Measurements from ENCODE around the gene RHEX.
"Not testable (repeated sequence)": the region's sequence is repeated elsewhere in the genome, so short reads cannot be mapped to it uniquely, and the experiment has no call there.

- TF ChIP-seq CTCF, POLR2A (IDR thresholded peaks at IDR 0.05): not testable (repeated sequence)
These were observed 2.2 kb downstream of the RHEX start for GRCh38 chr1:206055069-206055625.

Measured in heart left ventricle (tissue), 13 donors.